Caco-2 (cell line): ENCODE measurements around the gene LMNTD2. TPM values are rescaled to one million over a fixed set of nuclear protein-coding genes. Genes with fewer than 3 reads are reported as not detected.

ENCODE experiments used
- BruUV-seq: library from RNA; stranded (reverse); fragments of 400-500 nt; replicated peaks from 2 replicates; lab custom pipeline; 2021; lab: Mats Ljungman, UMichigan
- CTCF ChIA-PET: fragments of 300-600 bp; sonication (Branson Sonifier 250); formaldehyde crosslinking; loops from one replicate; lab custom pipeline; 2022; ENCODE audit warnings: antibody characterized with exemption; lab: Charles Lee
- POLR2A ChIA-PET: fragments of 300-600 bp; sonication (Branson Sonifier 250); formaldehyde crosslinking; loops from one replicate; lab custom pipeline; 2022; ENCODE audit warnings: antibody characterized with exemption; lab: Charles Lee
- DNase-seq, 2 experiments: peaks; one replicate each; pipeline versions ENCODE4 v3.0.0 to v3.0.0-alpha.2; 2020 to 2022
- H3K27me3 ChIP-seq: replicated peaks from 2 replicates; pipeline ENCODE4 v1.6.0; 2011; ENCODE audit warnings: low read length; ENCODE audit not compliant: control insufficient read depth, insufficient read depth
- H3K36me3 ChIP-seq: 2 replicates; pipeline ENCODE4 v1.5.1; 2011; ENCODE audit warnings: low read length; ENCODE audit not compliant: control insufficient read depth, insufficient read depth
- H3K4me1 ChIP-seq: fragments of 250-450 bp; sonication (Bioruptor Pico); 2 replicates; pipeline ENCODE4 v1.5.1; 2020; ENCODE audit warnings: mild to moderate bottlenecking
- H3K4me3 ChIP-seq: 2 replicates; pipeline ENCODE4 v1.5.1; 2011; ENCODE audit warnings: low read depth, mild to moderate bottlenecking, control low read depth, low read length
- H3K9me3 ChIP-seq: fragments of 250-450 bp; sonication (Bioruptor Pico); 2 replicates; pipeline ENCODE4 v1.5.1; 2020; ENCODE audit warnings: mild to moderate bottlenecking, moderate library complexity
- H3K27ac Mint-ChIP-seq: one replicate; pipeline ENCODE4 v1.8.0; 2022; ENCODE audit warnings: mixed read lengths; ENCODE audit not compliant: unreplicated experiment
- H3K27me3 Mint-ChIP-seq: one replicate; pipeline ENCODE4 v1.8.0; 2022; ENCODE audit warnings: mixed read lengths; ENCODE audit not compliant: insufficient read depth, unreplicated experiment
- H3K36me3 Mint-ChIP-seq: one replicate; pipeline ENCODE4 v1.8.0; 2022; ENCODE audit warnings: mild to moderate bottlenecking, mixed read lengths; ENCODE audit not compliant: insufficient read depth, unreplicated experiment
- H3K4me1 Mint-ChIP-seq: one replicate; pipeline ENCODE4 v1.8.0; 2022; ENCODE audit warnings: low read depth, mixed read lengths; ENCODE audit not compliant: unreplicated experiment
- H3K4me3 Mint-ChIP-seq: one replicate; pipeline ENCODE4 v1.8.0; 2022; ENCODE audit warnings: mild to moderate bottlenecking, moderate library complexity, mixed read lengths; ENCODE audit not compliant: unreplicated experiment
- H3K9me3 Mint-ChIP-seq: one replicate; pipeline ENCODE4 v1.8.0; 2022; ENCODE audit warnings: mixed read lengths; ENCODE audit not compliant: unreplicated experiment
- intact Hi-C: fragments of 100-400 bp; cut with micrococcal nuclease; formaldehyde crosslinking; loops from one replicate; pipeline ENCODE4 v1.10.0; 2022; ENCODE audit not compliant: unreplicated experiment
- total RNA-seq: library from RNA; stranded (reverse); gene quantifications from 2 replicates; pipeline ENCODE4 v1.2.3, GENCODE V29; 2022
- TF ChIP-seq, protein P1 (sequence below), 2 experiments: fragments of 200-600 bp in 1 of 2; IDR thresholded peaks; 1 replicate in 1 of 2; 2 replicates in 1 of 2; pipeline versions ENCODE4 v1.5.1 to v1.8.0; 2011 to 2022; ENCODE audit warnings: antibody characterized with exemption in 1 of 2, control low read depth in 1 of 2, inconsistent platforms in 1 of 2, low read depth in 1 of 2, low read length in 1 of 2, mild to moderate bottlenecking in 1 of 2, moderate library complexity in 1 of 2; ENCODE audit not compliant: insufficient read depth in 1 of 2, severe bottlenecking in 1 of 2, unreplicated experiment in 1 of 2

Gene LMNTD2
- total RNA-seq, 1 experiment from 2014 or later = 11.9 TPM

DNA sequence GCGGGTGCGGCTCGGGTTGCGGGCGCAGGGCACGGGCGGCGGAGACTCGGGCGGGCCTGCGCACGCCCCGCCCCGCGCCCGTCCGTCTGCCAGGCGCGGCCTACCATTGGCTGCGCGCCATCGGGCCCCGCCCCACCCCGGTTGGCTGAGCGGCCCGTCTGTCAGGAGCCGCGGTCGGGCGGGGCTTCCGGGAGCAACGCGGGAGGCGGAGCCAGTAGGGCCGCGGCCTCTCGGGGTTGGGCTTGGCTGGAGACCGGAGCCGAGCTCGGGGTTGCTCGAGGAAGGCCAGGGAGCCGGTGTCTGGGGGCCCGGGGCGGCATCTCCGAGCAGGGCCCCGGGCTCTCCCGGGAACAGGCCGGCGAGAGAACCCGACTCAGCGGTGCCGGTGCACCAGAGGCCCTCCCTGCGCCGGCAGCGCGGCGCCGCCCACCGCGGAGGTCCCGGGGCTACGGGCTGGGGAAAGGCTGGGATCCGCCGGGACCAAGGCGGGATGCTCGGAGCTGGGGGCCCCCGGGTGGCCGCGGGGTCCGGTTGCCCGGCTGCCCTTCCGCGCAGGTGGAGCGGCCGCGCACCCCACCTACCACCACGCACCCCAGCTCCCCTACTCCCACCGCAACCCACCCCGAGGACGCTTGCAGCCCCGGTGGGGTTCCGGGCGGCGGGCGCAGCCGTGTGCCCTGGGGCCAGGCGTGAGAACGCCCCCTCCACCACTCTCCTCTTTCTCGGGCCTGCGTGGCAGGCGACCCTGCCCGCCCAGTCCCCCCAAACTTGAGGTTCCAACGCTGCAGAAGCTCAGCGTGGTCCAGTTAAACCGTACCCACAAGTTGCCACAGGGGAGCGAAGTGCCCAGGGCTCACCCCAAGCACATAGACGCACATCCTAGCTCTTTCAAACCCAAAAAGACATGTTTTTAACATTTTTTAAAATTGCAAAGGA, 24.8 kb downstream of the LMNTD2 start, which contains the start of gene HRAS:
Gene HRAS, minus strand, starts transcription at position 58 of the 936 bp plus-strand sequence.
- no peaks in the 10 kb centered on the region for H3K4me1 Mint-ChIP-seq
- BruUV-seq = TSS peak; percentile 33

DNA sequence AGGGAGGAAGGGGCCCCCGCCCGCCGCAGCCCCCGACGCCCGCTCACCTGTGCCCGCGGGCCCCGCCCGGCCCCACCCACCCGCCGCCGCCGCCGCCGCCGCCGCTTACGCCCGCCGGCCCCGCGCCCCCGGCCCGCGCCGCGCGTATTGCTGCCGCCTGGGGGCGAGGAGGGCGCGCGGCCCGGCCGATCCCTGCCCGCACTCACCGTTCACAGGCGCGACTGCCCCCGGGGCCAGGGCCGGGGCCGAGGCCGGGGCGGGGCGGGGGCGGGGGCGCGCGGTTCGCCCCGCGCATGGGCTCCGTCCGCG, 25.4 kb downstream of the LMNTD2 start:
- H3K9me3 Mint-ChIP-seq = no peaks in the 10 kb centered on the region
- no peaks in the 10 kb centered on the region for H3K27me3 ChIP-seq
- peaks cover 9% of the 10 kb centered on the region; the same call in 1 of the 2 replicates for H3K4me1 ChIP-seq
- no peaks in the 10 kb centered on the region for H3K4me1 Mint-ChIP-seq
- no peaks in the 10 kb centered on the region for H3K27me3 Mint-ChIP-seq
- peak overlapping the region; percentile 66 for H3K4me3 ChIP-seq
- TF ChIP-seq, protein P1, sequence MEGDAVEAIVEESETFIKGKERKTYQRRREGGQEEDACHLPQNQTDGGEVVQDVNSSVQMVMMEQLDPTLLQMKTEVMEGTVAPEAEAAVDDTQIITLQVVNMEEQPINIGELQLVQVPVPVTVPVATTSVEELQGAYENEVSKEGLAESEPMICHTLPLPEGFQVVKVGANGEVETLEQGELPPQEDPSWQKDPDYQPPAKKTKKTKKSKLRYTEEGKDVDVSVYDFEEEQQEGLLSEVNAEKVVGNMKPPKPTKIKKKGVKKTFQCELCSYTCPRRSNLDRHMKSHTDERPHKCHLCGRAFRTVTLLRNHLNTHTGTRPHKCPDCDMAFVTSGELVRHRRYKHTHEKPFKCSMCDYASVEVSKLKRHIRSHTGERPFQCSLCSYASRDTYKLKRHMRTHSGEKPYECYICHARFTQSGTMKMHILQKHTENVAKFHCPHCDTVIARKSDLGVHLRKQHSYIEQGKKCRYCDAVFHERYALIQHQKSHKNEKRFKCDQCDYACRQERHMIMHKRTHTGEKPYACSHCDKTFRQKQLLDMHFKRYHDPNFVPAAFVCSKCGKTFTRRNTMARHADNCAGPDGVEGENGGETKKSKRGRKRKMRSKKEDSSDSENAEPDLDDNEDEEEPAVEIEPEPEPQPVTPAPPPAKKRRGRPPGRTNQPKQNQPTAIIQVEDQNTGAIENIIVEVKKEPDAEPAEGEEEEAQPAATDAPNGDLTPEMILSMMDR (IDR thresholded peaks at IDR 0.05; ENCODE audit: insufficient read depth in 1 of 2, low read depth in 1 of 2, low read length in 1 of 2, severe bottlenecking in 1 of 2, unreplicated experiment in 1 of 2) = no peak
- peak overlapping the region; percentile 88 for H3K4me3 Mint-ChIP-seq
- ChIA-PET POLR2A (no interaction called here), CTCF (no interaction called here)
- no peak overlapping the region for H3K27ac Mint-ChIP-seq
- H3K36me3 Mint-ChIP-seq = peaks cover 48% of the 10 kb centered on the region
- BruUV-seq = no TSS peak
- H3K9me3 ChIP-seq = no peaks in the 10 kb centered on the region
- peaks cover 3% of the 10 kb centered on the region for H3K36me3 ChIP-seq
- no peak for DNase-seq
- intact Hi-C loops = no loop called here

More for the DNA sequence above, 24.8 kb downstream of the LMNTD2 start, which contains the start of gene HRAS:
- peak within 1 kb of the TSS; percentile 88 for H3K27ac Mint-ChIP-seq
- ChIA-PET POLR2A (interaction anchor here (0.6 to 1.0 kb wide), 3 partner anchors 30 to 1016 kb away, joined by 3 read pairs; partner anchors contain the start of gene TMEM80), CTCF (interaction anchor here (0.6 kb wide), 1 partner anchor 85 kb away, joined by 5 read pairs; no protein-coding TSS in a partner anchor)
- H3K4me1 ChIP-seq = peaks cover 9% of the 10 kb centered on the region; the same call in 1 of the 2 replicates
- peak; percentile 93 to 98 for DNase-seq
- peak within 1 kb of the TSS; percentile 88 for H3K4me3 Mint-ChIP-seq
- peaks cover 48% of the 10 kb centered on the region for H3K36me3 Mint-ChIP-seq
- intact Hi-C loops = loop anchor here (2.0 kb wide), 1 partner anchor 29 kb away; the partner anchor contains the start of gene RNH1
- peaks cover 3% of the 10 kb centered on the region for H3K36me3 ChIP-seq
- peak within 1 kb of the TSS; percentile 66 for H3K4me3 ChIP-seq
- TF ChIP-seq, protein P1 (IDR thresholded peaks at IDR 0.05; ENCODE audit: insufficient read depth in 1 of 2, low read depth in 1 of 2, low read length in 1 of 2, severe bottlenecking in 1 of 2, unreplicated experiment in 1 of 2) = no peak
- H3K27me3 Mint-ChIP-seq = no peaks in the 10 kb centered on the region
- H3K27me3 ChIP-seq = no peaks in the 10 kb centered on the region
- no peaks in the 10 kb centered on the region for H3K9me3 Mint-ChIP-seq
- no peaks in the 10 kb centered on the region for H3K9me3 ChIP-seq

DNA sequence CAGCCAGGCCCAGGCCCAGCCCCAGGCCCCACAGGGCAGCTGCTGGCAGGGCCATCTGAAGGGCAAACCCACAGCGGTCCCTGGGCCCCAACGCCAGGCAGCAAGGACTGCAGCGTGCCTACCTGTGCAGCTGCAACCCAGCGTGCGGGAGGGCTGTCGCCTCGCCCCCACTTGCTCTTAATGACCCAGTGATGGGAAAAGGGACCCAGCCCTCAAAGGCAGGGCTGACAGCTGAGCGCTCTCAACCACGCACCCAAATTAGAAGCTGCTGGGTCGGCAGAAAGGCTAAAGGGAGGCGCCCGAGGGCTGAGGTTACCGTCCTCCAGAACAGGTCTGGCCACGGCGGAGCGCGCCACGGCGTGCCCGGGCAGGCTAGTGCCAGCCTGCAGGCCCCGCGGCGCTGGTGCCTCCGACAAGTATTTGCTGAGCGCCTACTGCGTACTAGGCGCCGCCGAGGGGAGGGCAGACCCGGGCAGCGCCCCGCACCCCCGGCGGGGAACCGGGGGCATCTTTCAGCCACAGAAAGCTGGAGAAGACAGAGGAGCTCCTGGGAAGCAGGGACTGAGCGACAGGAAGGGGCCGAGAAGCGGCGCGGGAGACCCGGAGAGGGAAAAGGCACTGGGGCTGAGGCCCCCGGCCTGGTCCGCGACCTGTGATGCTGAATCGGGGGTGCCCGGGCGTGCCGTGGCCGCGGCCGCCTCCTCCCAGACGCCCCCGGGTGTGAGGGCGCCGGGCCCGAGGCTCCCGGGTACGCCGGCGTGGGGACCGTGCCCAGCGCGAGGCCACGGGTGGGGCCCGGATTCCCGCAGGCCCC, 25.9 kb downstream of the LMNTD2 start:
- H3K27me3 Mint-ChIP-seq = no peaks in the 10 kb centered on the region
- H3K36me3 Mint-ChIP-seq = peaks cover 48% of the 10 kb centered on the region
- Histone ChIP-seq H3K36me3 (peaks cover 3% of the 10 kb centered on the region), H3K4me1 (peaks cover 9% of the 10 kb centered on the region; the same call in 1 of the 2 replicates), H3K4me3 (peak overlapping the region; percentile 66), H3K27me3 (no peaks in the 10 kb centered on the region), H3K9me3 (no peaks in the 10 kb centered on the region)
- POLR2A ChIA-PET = no interaction called here
- DNase-seq = peak; percentile 38 to 40
- H3K4me3 Mint-ChIP-seq = peak overlapping the region; percentile 77
- no peak overlapping the region for H3K27ac Mint-ChIP-seq
- H3K9me3 Mint-ChIP-seq = no peaks in the 10 kb centered on the region
- TF ChIP-seq, protein P1 (IDR thresholded peaks at IDR 0.05; ENCODE audit: insufficient read depth in 1 of 2, low read depth in 1 of 2, low read length in 1 of 2, severe bottlenecking in 1 of 2, unreplicated experiment in 1 of 2) = no peak
- no TSS peak for BruUV-seq
- CTCF ChIA-PET = interaction anchor here (0.6 kb wide), 1 partner anchor 42 kb away, joined by 3 read pairs; the partner anchor contains the start of gene PHRF1
- no peaks in the 10 kb centered on the region for H3K4me1 Mint-ChIP-seq
- intact Hi-C loops = no loop called here
